K562 (cell line): ENCODE data around the gene KRI1.

Experiments
- BHLHE40 ChIP-seq: IDR thresholded peaks from 2 replicates; pipeline ENCODE4 v1.6.1; 2011; ENCODE audit warnings: low read length, improper control_type of control experiment
- CBX5 ChIP-seq: IDR thresholded peaks from 2 replicates; pipeline ENCODE4 v1.6.1; 2014; ENCODE audit warnings: low read depth, borderline replicate concordance
- CBX8 ChIP-seq: fragments of 200-600 bp; sonication (generic); IDR thresholded peaks from 2 replicates; pipeline ENCODE4 v1.6.1; 2012; ENCODE audit warnings: borderline replicate concordance, mixed run types, low read depth, mild to moderate bottlenecking, moderate library complexity, mixed read lengths, low read length, control low read depth, inconsistent platforms; ENCODE audit not compliant: poor library complexity, severe bottlenecking; ENCODE audit errors: extremely low read depth
- ELF4 ChIP-seq: fragments of 450-650 bp; formaldehyde crosslinking; IDR thresholded peaks from 2 replicates; pipeline ENCODE4 v1.4.0; 2022; ENCODE audit warnings: missing genetic modification characterization
- EZH2 ChIP-seq: IDR thresholded peaks from 2 replicates; pipeline ENCODE4 v1.6.1; 2012; ENCODE audit warnings: low read depth, mild to moderate bottlenecking, inconsistent platforms, low read length, borderline replicate concordance
- HDAC6 ChIP-seq: IDR thresholded peaks from 2 replicates; pipeline ENCODE4 v1.6.1; 2012; ENCODE audit warnings: low read depth, mild to moderate bottlenecking, control low read depth, inconsistent platforms, low read length, moderate library complexity
- MTA3 ChIP-seq: fragments of 450-650 bp; formaldehyde crosslinking; IDR thresholded peaks from 2 replicates; pipeline ENCODE4 v1.6.1; 2017; ENCODE audit warnings: mild to moderate bottlenecking, borderline replicate concordance
- RFX5 ChIP-seq: IDR thresholded peaks from 2 replicates; pipeline ENCODE4 v1.6.1; 2011; ENCODE audit warnings: low read depth, mild to moderate bottlenecking, improper control_type of control experiment, low read length
- SNIP1 ChIP-seq: fragments of 450-650 bp; IDR thresholded peaks from 2 replicates; pipeline ENCODE4 v1.7.1; 2017; ENCODE audit warnings: low read depth, mild to moderate bottlenecking
- ZFX ChIP-seq: sonication (generic); formaldehyde crosslinking; IDR thresholded peaks from 2 replicates; pipeline ENCODE4 v1.8.0; 2022; ENCODE audit warnings: mild to moderate bottlenecking, missing genetic modification reagents, moderate library complexity
- TF ChIP-seq, protein P1 (sequence below), 3 experiments: IDR thresholded peaks in 2 of 3; conservative IDR thresholded peaks in 1 of 3; 2 replicates each; pipeline ENCODE4 v1.5.1; 2011 to 2012; ENCODE audit warnings: low read length in 3 of 3, mild to moderate bottlenecking in 3 of 3, control low read depth in 2 of 3, improper control_type of control experiment in 1 of 3, inconsistent platforms in 1 of 3, low read depth in 1 of 3, mixed read lengths in 1 of 3, moderate library complexity in 1 of 3; ENCODE audit not compliant: insufficient read depth in 2 of 3
- TF ChIP-seq, protein P2 (sequence below): sonication (generic); formaldehyde crosslinking; IDR thresholded peaks from 2 replicates; pipeline ENCODE4 v1.4.0; 2020; ENCODE audit warnings: mild to moderate bottlenecking, missing genetic modification reagents
- TF ChIP-seq, protein P3 (sequence below), 2 experiments: fragments of 450-650 bp in 1 of 2; sonication (generic) in 1 of 2; formaldehyde crosslinking; conservative IDR thresholded peaks; 2 replicates each; pipeline versions ENCODE4 v1.4.0 to v1.8.1; 2020 to 2022; ENCODE audit warnings: mild to moderate bottlenecking in 1 of 2, missing genetic modification reagents in 1 of 2
- TF ChIP-seq, protein P4 (sequence below): fragments of 200-800 bp; sonication (Bioruptor generic); IDR thresholded peaks from 2 replicates; pipeline ENCODE4 v1.6.1; 2016; ENCODE audit warnings: missing genetic modification characterization, missing compliant biosample characterization

DNA sequence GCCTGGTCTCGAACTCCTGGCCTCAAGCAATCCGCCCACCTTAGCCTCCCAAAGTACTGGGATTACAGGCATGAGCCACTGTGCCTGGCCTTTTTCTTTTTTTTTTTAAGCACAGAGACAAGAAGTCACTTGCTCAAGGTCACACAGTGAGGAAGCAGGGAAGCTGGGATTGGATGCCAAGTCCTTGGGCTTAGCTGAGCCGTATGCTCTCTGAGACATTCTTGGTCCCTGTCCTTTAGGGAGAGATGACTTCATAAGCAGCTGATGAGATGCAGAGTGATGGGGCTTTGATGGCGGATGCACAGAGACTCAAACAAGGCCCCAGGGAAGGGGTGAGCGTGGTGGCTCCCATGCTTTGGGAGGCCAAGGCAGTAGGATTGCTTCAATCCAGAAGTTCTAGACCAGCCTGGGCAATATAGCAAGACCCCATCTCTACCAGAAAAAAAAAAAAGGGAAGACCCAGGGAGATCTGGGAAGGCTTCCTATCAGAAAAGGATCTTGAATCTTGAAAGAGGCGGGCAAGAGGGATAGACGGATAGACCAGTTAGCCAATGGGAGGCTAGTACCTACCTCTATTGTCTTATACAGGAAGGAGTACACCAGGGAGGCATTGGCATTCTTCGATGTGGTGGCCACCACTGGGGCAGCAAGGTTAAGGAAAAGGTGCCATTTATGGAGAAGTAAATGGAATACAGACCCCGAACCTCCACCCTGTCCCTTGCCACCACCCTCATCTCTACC lies 17.4 kb upstream of the KRI1 start:
- TF ChIP-seq BHLHE40 (no peak), ZFX (CRISPR knock-in tag) (no peak), ELF4 (CRISPR knock-in tag) (no peak), HDAC6 (no peak), SNIP1 (no peak), CBX5 (no peak), MTA3 (no peak), RFX5 (no peak), EZH2 (no peak), CBX8 (no peak)
- TF ChIP-seq, protein P1, sequence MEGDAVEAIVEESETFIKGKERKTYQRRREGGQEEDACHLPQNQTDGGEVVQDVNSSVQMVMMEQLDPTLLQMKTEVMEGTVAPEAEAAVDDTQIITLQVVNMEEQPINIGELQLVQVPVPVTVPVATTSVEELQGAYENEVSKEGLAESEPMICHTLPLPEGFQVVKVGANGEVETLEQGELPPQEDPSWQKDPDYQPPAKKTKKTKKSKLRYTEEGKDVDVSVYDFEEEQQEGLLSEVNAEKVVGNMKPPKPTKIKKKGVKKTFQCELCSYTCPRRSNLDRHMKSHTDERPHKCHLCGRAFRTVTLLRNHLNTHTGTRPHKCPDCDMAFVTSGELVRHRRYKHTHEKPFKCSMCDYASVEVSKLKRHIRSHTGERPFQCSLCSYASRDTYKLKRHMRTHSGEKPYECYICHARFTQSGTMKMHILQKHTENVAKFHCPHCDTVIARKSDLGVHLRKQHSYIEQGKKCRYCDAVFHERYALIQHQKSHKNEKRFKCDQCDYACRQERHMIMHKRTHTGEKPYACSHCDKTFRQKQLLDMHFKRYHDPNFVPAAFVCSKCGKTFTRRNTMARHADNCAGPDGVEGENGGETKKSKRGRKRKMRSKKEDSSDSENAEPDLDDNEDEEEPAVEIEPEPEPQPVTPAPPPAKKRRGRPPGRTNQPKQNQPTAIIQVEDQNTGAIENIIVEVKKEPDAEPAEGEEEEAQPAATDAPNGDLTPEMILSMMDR (IDR thresholded peaks at IDR 0.05 in 2 of 3, conservative IDR thresholded peaks at IDR 0.05 in 1 of 3; ENCODE audit: insufficient read depth in 2 of 3, low read depth in 1 of 3, low read length in 3 of 3), result no peak
- TF ChIP-seq, protein P2, sequence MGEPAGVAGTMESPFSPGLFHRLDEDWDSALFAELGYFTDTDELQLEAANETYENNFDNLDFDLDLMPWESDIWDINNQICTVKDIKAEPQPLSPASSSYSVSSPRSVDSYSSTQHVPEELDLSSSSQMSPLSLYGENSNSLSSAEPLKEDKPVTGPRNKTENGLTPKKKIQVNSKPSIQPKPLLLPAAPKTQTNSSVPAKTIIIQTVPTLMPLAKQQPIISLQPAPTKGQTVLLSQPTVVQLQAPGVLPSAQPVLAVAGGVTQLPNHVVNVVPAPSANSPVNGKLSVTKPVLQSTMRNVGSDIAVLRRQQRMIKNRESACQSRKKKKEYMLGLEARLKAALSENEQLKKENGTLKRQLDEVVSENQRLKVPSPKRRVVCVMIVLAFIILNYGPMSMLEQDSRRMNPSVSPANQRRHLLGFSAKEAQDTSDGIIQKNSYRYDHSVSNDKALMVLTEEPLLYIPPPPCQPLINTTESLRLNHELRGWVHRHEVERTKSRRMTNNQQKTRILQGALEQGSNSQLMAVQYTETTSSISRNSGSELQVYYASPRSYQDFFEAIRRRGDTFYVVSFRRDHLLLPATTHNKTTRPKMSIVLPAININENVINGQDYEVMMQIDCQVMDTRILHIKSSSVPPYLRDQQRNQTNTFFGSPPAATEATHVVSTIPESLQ (CRISPR knock-in tag), result no peak
- TF ChIP-seq, protein P3, sequence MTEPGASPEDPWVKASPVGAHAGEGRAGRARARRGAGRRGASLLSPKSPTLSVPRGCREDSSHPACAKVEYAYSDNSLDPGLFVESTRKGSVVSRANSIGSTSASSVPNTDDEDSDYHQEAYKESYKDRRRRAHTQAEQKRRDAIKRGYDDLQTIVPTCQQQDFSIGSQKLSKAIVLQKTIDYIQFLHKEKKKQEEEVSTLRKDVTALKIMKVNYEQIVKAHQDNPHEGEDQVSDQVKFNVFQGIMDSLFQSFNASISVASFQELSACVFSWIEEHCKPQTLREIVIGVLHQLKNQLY (CRISPR knock-in tag; conservative IDR thresholded peaks at IDR 0.05), result no peak
- TF ChIP-seq, protein P4, sequence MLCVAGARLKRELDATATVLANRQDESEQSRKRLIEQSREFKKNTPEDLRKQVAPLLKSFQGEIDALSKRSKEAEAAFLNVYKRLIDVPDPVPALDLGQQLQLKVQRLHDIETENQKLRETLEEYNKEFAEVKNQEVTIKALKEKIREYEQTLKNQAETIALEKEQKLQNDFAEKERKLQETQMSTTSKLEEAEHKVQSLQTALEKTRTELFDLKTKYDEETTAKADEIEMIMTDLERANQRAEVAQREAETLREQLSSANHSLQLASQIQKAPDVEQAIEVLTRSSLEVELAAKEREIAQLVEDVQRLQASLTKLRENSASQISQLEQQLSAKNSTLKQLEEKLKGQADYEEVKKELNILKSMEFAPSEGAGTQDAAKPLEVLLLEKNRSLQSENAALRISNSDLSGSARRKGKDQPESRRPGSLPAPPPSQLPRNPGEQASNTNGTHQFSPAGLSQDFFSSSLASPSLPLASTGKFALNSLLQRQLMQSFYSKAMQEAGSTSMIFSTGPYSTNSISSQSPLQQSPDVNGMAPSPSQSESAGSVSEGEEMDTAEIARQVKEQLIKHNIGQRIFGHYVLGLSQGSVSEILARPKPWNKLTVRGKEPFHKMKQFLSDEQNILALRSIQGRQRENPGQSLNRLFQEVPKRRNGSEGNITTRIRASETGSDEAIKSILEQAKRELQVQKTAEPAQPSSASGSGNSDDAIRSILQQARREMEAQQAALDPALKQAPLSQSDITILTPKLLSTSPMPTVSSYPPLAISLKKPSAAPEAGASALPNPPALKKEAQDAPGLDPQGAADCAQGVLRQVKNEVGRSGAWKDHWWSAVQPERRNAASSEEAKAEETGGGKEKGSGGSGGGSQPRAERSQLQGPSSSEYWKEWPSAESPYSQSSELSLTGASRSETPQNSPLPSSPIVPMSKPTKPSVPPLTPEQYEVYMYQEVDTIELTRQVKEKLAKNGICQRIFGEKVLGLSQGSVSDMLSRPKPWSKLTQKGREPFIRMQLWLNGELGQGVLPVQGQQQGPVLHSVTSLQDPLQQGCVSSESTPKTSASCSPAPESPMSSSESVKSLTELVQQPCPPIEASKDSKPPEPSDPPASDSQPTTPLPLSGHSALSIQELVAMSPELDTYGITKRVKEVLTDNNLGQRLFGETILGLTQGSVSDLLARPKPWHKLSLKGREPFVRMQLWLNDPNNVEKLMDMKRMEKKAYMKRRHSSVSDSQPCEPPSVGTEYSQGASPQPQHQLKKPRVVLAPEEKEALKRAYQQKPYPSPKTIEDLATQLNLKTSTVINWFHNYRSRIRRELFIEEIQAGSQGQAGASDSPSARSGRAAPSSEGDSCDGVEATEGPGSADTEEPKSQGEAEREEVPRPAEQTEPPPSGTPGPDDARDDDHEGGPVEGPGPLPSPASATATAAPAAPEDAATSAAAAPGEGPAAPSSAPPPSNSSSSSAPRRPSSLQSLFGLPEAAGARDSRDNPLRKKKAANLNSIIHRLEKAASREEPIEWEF (CRISPR knock-in tag), result no peak
